Measurements from ENCODE around the gene TMEM170A. TPM values are rescaled to one million over a fixed set of nuclear protein-coding genes. Genes with fewer than 3 reads are reported as not detected.
"Not testable (repeated sequence)": the region's sequence is repeated elsewhere in the genome, so short reads cannot be mapped to it uniquely, and the experiment has no call there.

Gene TMEM170A
- total RNA-seq (10 to 100 TPM; 42.3 to 53.2 TPM), polyA plus RNA-seq (10 to 100 TPM; 32.8 to 45.1 (median 33.8) TPM), total RNA-seq (28.5 to 67.3 (median 58.5) reads per million in 6 experiments)

GRCh38 chr16:75464122-75464918 lies at the start of gene TMEM170A:
TMEM170A (minus strand) TSS chr16:75464689; CDS start chr16:75464600, 89 bp downstream.
- POLR2A ChIA-PET: interaction anchor here (0.6 to 3.9 kb wide), 7 partner anchors 31 to 185 kb away, joined by 3 to 43 read pairs (median 4); partner anchors contain the start of genes CFDP1, KARS1, TERF2IP and TMEM231
- Mint-ChIP-seq H3K4me1 (peaks cover 25 to 51% (median 48%) of the 10 kb centered on the region in 4 donors), H3K36me3 (peaks cover 0 to 3% (median 0%) of the 10 kb centered on the region in 3 donors), H3K27ac (peak within 1 kb of the TSS; percentile 81 to 98 (median 96)), H3K9me3 (no peaks in the 10 kb centered on the region), H3K27me3 (no peaks in the 10 kb centered on the region), H3K4me3 (peak within 1 kb of the TSS; percentile 88 to 97 (median 94))
- peak; percentile 96 to 99 (median 99) for DNase-seq
- peak; percentile 89 to 91 for ATAC-seq

DNA sequence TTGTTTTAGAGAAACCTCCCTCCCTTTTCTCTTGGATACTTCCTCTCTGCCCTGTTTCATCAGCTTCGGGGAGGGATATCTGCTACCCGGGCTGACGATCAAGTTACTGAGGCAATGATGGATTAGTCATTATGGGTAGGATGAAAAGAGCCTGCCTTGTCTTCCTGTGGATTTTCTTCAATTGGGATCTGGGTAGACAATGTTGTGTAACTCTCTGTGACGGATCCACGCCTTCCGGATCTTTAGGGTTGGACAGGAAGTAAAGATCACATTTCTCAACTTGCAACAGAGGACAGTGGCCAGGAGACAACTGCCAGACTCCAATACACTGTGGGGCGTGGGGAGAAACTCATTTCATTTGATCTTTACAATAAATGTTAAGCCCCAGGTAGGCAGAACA lies 42.1 kb upstream of the TMEM170A start:
- ATAC-seq (no peak), DNase-seq (no peak)
- Mint-ChIP-seq H3K27me3 (peaks cover 1 to 23% (median 9%) of the 10 kb centered on the region in 5 donors), H3K36me3 (no peaks in the 10 kb centered on the region), H3K4me3 (no peak overlapping the region), H3K9me3 (no peaks in the 10 kb centered on the region), H3K27ac (no peak overlapping the region), H3K4me1 (peaks cover 0 to 2% (median under 1%) of the 10 kb centered on the region in 4 donors)
- POLR2A ChIA-PET: no interaction called here

GRCh38 chr16:75506107-75506506 lies 41.6 kb upstream of the TMEM170A start:
- Mint-ChIP-seq H3K4me1 (peaks cover 0 to 2% (median under 1%) of the 10 kb centered on the region in 4 donors), H3K9me3 (no peaks in the 10 kb centered on the region), H3K36me3 (no peaks in the 10 kb centered on the region), H3K27ac (no peak overlapping the region), H3K27me3 (peaks cover 1 to 23% (median 9%) of the 10 kb centered on the region in 5 donors), H3K4me3 (no peak overlapping the region)
- no peak for ATAC-seq
- no peak for DNase-seq
- POLR2A ChIA-PET: no interaction called here

DNA sequence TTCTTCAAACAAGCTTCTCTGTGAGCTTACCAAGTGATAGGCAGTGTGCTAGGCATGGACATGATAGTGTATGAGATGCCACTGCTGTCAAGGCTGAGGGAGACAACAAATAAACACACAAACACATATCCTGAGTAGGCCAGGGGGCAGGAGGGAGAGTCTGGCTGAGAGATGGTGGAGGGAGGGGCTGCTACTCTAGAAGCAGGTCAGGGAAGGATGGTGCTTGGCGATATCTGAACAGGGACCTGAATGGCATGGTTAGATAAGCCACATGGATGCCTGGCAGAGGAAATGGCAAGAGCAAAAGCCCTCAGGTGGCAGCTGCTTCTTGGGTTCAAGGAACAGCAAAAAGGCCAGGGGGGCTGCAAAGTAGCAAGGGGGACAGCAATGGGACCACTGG lies 39.3 kb upstream of the TMEM170A start:
- Mint-ChIP-seq H3K4me1 (peaks cover 0 to 2% (median under 1%) of the 10 kb centered on the region in 4 donors), H3K27me3 (peaks cover 1 to 23% (median 9%) of the 10 kb centered on the region in 5 donors), H3K27ac (peak overlapping the region in 1 of 10 donors; percentile 4), H3K36me3 (no peaks in the 10 kb centered on the region), H3K9me3 (no peaks in the 10 kb centered on the region), H3K4me3 (no peak overlapping the region)
- POLR2A ChIA-PET: no interaction called here
- no peak for DNase-seq
- ATAC-seq: no peak

DNA sequence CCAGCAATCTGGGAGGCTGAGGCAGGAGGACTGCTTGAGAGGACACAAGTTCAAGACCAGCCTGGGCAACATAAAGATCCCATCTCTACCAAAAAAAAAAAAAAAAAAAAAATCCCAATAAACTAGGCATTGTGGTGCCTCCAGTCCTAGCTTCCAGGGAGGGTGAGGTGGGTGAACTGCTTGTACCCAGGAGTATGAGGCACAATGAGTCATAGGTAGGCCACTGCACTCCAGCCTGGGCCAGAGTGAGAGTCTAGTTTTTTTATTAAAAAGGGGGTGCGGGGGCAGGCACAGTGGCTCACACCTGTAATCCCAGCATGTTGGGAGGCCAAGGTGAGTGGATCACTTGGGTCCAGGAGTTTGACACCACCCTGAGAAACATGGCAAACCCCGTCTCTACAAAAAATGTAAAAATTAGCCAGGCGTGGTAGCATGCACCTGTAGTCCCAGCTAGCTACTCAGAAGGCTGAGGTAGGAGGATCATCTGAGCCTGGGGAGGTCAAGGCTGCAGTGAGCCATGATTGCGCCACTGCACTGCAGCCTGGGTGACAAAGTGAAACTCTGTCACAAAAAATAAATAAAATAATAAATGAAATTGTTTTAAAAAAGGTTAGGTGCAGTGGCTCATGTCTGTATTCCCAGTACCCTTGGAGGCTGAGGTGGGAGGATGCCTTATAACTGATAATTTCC lies 38.6 kb upstream of the TMEM170A start:
- POLR2A ChIA-PET: no interaction called here
- DNase-seq (no peak), ATAC-seq (no peak)
- H3K27ac Mint-ChIP-seq: peak overlapping the region in 1 of 10 donors; percentile 74
- H3K36me3 Mint-ChIP-seq: no peaks in the 10 kb centered on the region
- H3K4me3 Mint-ChIP-seq: no peak overlapping the region
- H3K9me3 Mint-ChIP-seq: no peaks in the 10 kb centered on the region
- H3K27me3 Mint-ChIP-seq: peaks cover under 1 to 23% (median 6%) of the 10 kb centered on the region in 5 donors
- H3K4me1 Mint-ChIP-seq: peaks cover 0 to 2% (median under 1%) of the 10 kb centered on the region in 4 donors

DNA sequence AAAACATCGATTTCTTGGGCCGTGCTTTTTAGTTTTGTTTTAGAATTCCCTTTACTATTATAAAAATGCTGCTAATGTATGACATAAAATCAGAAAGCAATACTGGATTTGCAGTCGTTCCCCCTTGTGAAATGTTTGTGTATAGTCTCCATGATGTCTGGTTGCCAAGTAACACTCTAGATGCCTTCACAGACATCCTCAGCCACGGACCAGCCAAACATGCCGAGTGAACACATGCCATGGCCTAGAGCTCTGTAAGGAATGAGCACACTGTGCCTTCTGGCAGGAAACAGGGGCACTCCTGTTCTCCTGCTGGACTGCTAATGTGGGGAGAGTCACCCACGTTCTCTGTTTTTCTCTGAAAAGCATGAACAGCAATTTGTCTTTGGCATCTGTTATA lies 37.3 kb upstream of the TMEM170A start:
- ATAC-seq, POLR2A ChIA-PET, H3K36me3 Mint-ChIP-seq, H3K4me3 Mint-ChIP-seq, H3K4me1 Mint-ChIP-seq, H3K9me3 Mint-ChIP-seq, DNase-seq: not testable (repeated sequence)
- Mint-ChIP-seq H3K27me3 (peaks cover 0 to 26% (median 11%) of the 10 kb centered on the region in 5 donors), H3K27ac (peak overlapping the region in 1 of 10 donors; percentile 5)

- DNase-seq (no peak), ATAC-seq (no peak)
- Mint-ChIP-seq H3K36me3 (no peaks in the 10 kb centered on the region), H3K27ac (no peak overlapping the region), H3K4me3 (no peak overlapping the region), H3K27me3 (peaks cover 1 to 30% (median 11%) of the 10 kb centered on the region in 5 donors), H3K4me1 (peaks cover 0 to 2% (median under 1%) of the 10 kb centered on the region in 4 donors), H3K9me3 (no peaks in the 10 kb centered on the region)
- POLR2A ChIA-PET: no interaction called here
Measured at GRCh38 chr16:75501359-75501758, 36.9 kb upstream of the TMEM170A start.

GRCh38 chr16:75498605-75499322 lies 34.3 kb upstream of the TMEM170A start:
- H3K27me3 Mint-ChIP-seq: peaks cover 4 to 44% (median 16%) of the 10 kb centered on the region in 5 donors
- H3K9me3 Mint-ChIP-seq, ATAC-seq, DNase-seq, H3K4me3 Mint-ChIP-seq, H3K27ac Mint-ChIP-seq, H3K36me3 Mint-ChIP-seq, POLR2A ChIA-PET: not testable (repeated sequence)
- H3K4me1 Mint-ChIP-seq: peaks cover 7 to 10% (median 8%) of the 10 kb centered on the region in 4 donors

GRCh38 chr16:75497558-75497957 lies 33.1 kb upstream of the TMEM170A start:
- H3K27me3 Mint-ChIP-seq: peaks cover 10 to 50% (median 12%) of the 10 kb centered on the region in 5 donors
- H3K4me1 Mint-ChIP-seq: peaks cover 7 to 10% (median 8%) of the 10 kb centered on the region in 4 donors
- peaks cover 0 to 2% (median 0%) of the 10 kb centered on the region in 3 donors for H3K36me3 Mint-ChIP-seq
- DNase-seq: no peak
- H3K4me3 Mint-ChIP-seq: no peak overlapping the region
- POLR2A ChIA-PET: no interaction called here
- no peak overlapping the region for H3K27ac Mint-ChIP-seq
- no peak for ATAC-seq
- H3K9me3 Mint-ChIP-seq: no peaks in the 10 kb centered on the region

DNA sequence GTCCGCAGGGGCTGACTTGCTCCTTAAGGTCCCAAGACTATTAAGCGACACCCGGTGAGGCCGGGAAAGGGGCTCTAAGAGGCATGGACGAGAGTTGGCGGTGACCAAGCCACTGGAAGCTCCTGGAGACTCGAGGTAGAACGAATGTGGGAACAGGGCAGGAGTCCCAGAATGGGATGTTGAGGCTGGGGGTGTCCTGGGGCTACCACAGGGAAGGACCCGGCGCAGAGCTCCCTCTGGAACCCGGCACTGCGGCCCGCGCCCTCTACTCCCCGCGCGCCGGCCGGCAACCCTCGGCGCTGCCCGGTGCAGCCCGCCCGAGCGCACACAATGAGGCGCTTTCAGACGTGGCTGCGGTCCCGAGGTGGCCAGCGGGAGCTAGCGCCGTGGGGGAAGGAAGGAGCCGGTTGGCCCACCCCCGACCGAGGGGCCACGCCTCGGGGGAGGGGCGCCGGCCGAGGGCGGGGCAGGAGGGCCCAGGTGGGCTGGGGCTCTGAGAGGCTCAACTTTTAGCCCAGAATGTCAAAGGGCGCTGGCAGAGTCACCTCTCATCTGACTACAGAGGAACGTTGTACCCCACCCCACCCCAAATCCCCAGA lies 30.7 kb upstream of the TMEM170A start, which contains the start of gene CHST6:
Gene CHST6, minus strand, starts transcription at position 366 of the 599 bp plus-strand sequence. CDS start 15,613 bp downstream, outside the sequence.
- Mint-ChIP-seq H3K4me1 (peaks cover 7 to 10% (median 8%) of the 10 kb centered on the region in 4 donors), H3K36me3 (peaks cover 0 to 2% (median 0%) of the 10 kb centered on the region in 3 donors), H3K9me3 (no peaks in the 10 kb centered on the region), H3K27ac (peak within 1 kb of the TSS in 1 of 10 donors; percentile 64), H3K27me3 (peaks cover 10 to 43% (median 12%) of the 10 kb centered on the region in 5 donors), H3K4me3 (peak within 1 kb of the TSS; percentile 61 to 85 (median 74))
- ATAC-seq (peak; percentile 51 to 75), DNase-seq (peak in 3 of 10 donors; percentile 3 to 19 (median 10))
- POLR2A ChIA-PET: interaction anchor here (0.6 to 0.7 kb wide), 2 partner anchors 78 to 772 kb away, joined by 3 to 4 read pairs; no protein-coding TSS in a partner anchor

DNA sequence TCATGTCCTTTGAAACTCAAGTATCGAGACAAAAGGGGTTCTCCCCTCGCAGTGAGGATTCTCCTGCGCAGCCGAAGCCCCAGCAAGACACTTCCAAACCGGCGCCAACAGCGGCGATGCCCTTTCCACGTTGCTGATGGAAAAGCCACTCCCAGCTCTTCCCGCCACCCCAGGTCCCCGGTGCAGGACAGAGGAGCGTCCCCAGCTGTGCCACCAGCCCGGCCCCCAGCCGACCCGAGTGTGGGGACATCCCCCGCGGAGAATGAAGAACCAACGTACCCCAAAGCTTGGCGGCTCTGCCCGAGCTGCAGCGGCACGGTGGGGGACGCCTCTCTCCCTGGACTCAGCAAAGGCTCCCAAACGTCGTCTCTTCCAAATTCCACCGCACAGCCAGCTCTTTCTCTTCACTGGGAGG lies 30.2 kb upstream of the TMEM170A start:
- Mint-ChIP-seq H3K27me3 (peaks cover 10 to 43% (median 12%) of the 10 kb centered on the region in 5 donors), H3K4me3 (peak overlapping the region; percentile 61 to 85 (median 74)), H3K9me3 (no peaks in the 10 kb centered on the region), H3K4me1 (peaks cover 7 to 10% (median 8%) of the 10 kb centered on the region in 4 donors), H3K27ac (peak overlapping the region in 1 of 10 donors; percentile 64), H3K36me3 (peaks cover 0 to 2% (median 0%) of the 10 kb centered on the region in 3 donors)
- no peak for DNase-seq
- ATAC-seq: peak; percentile 33 to 47
- POLR2A ChIA-PET: interaction anchor here (0.7 kb wide), 1 partner anchor 78 kb away, joined by 3 read pairs; no protein-coding TSS in a partner anchor
